TTC549 (cell line): Measurements from ENCODE around the gene FRS3.
"Not testable (repeated sequence)": the region's sequence is repeated elsewhere in the genome, so short reads cannot be mapped to it uniquely, and the experiment has no call there.

Experiments used
- FAIRE-seq: peaks from 2 replicates; lab custom pipeline; 2012; peaks lifted over from hg19 to GRCh38; lab: Jason Lieb, UNC

FRS3 gene

GRCh38 chr6:41769376-41769775, 10.3 kb downstream of the FRS3 start:
- FAIRE-seq, result no peak

GRCh38 chr6:41768545-41769308, 11.0 kb downstream of the FRS3 start:
- FAIRE-seq, result no peak

GRCh38 chr6:41767112-41767833, 12.4 kb downstream of the FRS3 start:
- no peak for FAIRE-seq

- FAIRE-seq, result not testable (repeated sequence)
These were observed 13.5 kb downstream of the FRS3 start for GRCh38 chr6:41766043-41766664.

- FAIRE-seq, result no peak
These were observed 16.2 kb downstream of the FRS3 start for GRCh38 chr6:41763470-41763869.

- no peak for FAIRE-seq
These were observed 19.7 kb downstream of the FRS3 start for GRCh38 chr6:41759905-41760579.

GRCh38 chr6:41759106-41759904, 20.4 kb downstream of the FRS3 start:
- no peak for FAIRE-seq

GRCh38 chr6:41758641-41759035, 21.1 kb downstream of the FRS3 start:
- FAIRE-seq, result no peak

GRCh38 chr6:41757931-41758640, 21.6 kb downstream of the FRS3 start:
- FAIRE-seq, result no peak

- FAIRE-seq, result no peak
These were observed 22.4 kb downstream of the FRS3 start for GRCh38 chr6:41757271-41757670.

GRCh38 chr6:41756354-41756753, 23.3 kb downstream of the FRS3 start:
- FAIRE-seq, result no peak

GRCh38 chr6:41755895-41756294, 23.8 kb downstream of the FRS3 start:
- no peak for FAIRE-seq

- no peak for FAIRE-seq
These were observed 29.3 kb downstream of the FRS3 start for GRCh38 chr6:41750374-41750773.

GRCh38 chr6:41748542-41748941, 31.2 kb downstream of the FRS3 start:
- FAIRE-seq, result no peak

- no peak for FAIRE-seq
These were observed 31.6 kb downstream of the FRS3 start for GRCh38 chr6:41748102-41748477.

GRCh38 chr6:41747256-41748101, 32.2 kb downstream of the FRS3 start, which contains the start of gene PGC:
Gene PGC (minus strand): TSS chr6:41747397. CDS start chr6:41747334, 63 bp downstream.
- FAIRE-seq, result no peak

- no peak for FAIRE-seq
These were observed 33.6 kb downstream of the FRS3 start for GRCh38 chr6:41746107-41746506.

- no peak for FAIRE-seq
These were observed 35.4 kb downstream of the FRS3 start for GRCh38 chr6:41744236-41744787.

GRCh38 chr6:41743406-41744235, 36.1 kb downstream of the FRS3 start:
- no peak for FAIRE-seq
